ENCODE results near the gene GNG8. TPM values are rescaled to one million over a fixed set of nuclear protein-coding genes. Genes with fewer than 3 reads are reported as not detected.
"Not testable (repeated sequence)": the region's sequence is repeated elsewhere in the genome, so short reads cannot be mapped to it uniquely, and the experiment has no call there.

The GNG8 gene
- total RNA-seq, 1 donor from 2014 or later = not detected

DNA sequence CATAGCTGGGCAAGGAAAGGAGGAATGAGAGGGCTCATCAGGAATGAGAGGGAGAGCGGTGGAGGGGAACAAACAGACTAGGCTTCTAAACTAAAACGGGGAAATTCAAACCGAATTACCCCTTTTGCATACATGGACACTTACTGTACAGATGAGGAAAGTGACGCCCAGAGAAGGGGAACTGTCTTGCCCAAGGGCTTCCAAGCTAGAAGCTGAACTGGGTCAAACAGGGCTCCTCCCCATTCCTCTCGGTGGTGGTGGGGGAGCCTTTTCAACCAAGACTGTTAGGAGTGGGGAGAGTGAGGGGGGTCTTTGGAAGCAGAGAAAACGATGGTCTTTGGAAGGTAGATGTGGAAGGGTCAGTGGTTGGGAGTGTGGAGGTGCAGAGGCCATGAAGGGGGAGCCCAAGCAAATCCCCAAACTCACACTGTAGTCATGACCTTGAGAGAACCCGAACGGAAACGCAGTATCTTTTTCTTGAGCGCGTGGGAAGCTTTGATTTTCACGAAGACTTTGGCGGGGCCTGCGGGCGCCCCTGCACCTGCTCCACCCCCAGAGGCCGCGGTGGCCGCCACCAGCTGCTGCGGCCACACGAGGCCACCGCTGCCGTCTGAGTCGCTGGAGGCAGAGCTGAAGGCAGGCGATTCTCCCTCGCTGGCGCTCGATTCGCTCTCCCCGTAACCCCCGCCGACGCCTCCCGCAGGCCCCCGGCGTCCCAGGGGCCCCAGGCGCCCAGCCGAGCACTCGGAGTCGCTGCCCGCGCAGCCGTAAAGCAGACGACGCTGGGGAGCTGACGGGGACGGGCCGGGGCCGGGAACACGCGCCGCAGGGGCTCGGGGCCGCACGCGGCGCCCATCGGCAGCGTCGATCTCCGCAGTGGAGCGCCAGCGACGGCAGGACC lies 12.3 kb upstream of the GNG8 start:
- DNase-seq (no peak), ATAC-seq (no peak)
- intact Hi-C loops (cut with micrococcal nuclease) = no loop called here

DNA sequence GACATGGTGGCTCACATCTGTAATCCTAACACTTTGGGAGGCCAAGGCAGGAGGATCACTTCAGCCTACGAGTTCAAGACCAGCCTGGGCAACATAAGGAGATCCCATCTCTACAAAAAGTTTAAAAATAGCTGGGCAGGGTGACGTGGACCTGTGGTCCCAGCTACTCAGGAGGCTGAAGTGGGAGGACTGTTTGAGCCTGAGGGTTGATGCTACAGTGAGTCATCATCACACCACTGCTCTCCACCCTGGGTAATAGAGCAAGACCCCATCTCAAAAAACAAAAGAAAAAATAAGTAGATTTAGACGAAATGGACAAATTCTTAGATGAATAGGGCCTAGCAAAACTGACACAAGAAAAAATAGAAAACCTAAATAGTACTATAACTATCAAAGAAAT lies 10.4 kb upstream of the GNG8 start:
- intact Hi-C loops (cut with micrococcal nuclease) = no loop called here
- DNase-seq (no peak), ATAC-seq (no peak)

DNA sequence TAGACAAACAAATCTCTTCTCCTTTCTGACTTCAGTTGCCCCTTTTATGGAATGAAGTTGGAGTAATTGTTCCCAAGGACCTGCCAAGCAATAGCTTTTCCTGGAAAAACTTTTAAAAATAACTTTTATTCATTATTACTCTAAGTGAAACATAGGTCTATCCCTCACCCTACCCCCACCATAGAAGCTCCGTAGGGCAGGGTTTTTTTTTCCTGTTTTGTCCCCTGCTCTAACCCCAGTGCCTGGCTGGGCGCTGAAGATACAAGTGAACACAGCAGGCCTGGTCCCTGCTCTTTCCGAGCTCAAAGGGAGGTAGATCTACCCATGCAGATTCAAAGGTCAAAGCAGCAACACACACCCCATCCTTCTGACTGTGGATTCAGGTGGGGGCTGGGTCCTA lies 8.7 kb upstream of the GNG8 start:
- no peak for ATAC-seq

DNA sequence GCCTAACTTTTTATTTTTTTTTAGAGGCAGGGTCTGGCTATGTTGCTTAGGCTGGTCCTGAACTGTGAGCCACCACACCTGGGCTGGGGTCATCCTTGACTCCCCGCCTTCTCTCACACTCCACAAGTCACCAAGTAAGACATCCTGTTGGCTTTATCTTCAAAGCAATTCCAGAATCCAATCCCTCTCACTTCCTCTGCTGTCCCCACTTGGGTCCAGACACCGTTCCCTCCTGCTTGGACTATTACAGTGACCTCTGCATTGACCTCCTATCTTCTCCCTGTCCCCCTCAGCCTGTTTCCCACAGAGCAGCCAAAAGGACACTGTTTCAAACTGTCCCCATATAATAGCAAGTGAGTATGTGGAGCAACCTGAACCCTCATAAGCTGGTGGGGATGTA lies 4.7 kb upstream of the GNG8 start:
- no peak for DNase-seq
- intact Hi-C loops (cut with micrococcal nuclease) = no loop called here
- ATAC-seq = no peak

More for the DNA sequence above, 8.7 kb upstream of the GNG8 start:
- DNase-seq = no peak
- intact Hi-C loops (cut with micrococcal nuclease) = no loop called here

DNA sequence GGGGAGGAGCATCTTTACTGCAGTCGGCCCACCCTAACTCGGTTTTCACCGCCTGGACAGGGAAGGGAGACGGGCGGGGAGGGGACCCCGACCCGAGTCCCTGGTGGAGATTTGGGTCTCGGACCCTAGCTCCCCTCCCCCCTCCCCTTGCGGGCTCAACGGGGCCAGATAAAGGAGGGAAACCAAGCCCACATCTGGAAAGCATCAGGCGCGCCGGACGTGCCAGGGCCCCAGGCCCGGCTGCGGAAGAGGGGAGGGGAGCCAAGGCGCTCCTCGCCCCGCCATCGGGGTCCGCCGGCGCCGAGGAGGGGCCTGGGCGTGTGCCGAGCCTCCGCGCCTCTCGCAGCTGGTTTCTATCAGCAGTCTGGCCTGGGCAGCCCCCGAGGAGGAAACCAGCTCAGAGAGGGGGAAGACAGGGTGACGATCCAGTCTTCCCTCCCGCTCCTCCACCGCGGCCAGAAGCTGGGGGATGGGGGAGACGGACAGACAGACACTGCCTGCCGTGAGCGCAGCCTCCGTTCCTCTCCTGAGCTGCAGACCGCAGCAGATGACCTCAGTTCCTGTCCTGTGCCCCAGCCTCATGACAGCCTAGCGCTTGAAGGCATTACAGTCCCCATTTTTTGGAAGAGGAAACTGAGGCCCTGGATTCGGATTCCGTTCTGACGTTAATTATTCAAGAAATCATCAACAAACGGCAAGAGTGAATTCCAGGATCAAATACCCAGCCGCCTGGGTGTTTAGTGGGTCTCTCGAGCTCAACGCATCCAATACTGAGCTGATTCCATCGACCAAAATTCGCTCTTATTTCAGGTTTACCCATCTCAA lies 3.6 kb upstream of the GNG8 start:
- peak; percentile 62 for ATAC-seq
- intact Hi-C loops (cut with micrococcal nuclease) = no loop called here
- peak; percentile 75 for DNase-seq

DNA sequence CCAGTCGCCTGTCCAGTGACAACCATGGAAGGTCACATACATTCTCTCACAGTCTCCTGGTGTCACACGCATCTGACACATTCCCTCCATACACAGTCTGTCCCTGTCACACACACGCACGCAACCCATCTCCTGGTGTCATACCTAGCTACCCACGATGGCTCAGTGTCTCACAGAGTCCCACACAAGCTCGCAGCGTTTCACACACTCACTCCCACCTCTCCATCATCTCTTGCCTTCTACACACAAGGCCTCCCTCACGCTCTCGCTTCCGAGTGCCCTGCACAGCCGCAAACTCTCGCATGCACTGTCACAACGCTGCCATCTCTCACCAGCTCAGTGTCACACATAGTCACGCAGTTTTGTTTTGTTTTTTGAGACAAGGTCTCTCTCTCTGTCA lies 1.2 kb upstream of the GNG8 start:
- ATAC-seq (no peak), DNase-seq (no peak)
- intact Hi-C loops (cut with micrococcal nuclease) = no loop called here

DNA sequence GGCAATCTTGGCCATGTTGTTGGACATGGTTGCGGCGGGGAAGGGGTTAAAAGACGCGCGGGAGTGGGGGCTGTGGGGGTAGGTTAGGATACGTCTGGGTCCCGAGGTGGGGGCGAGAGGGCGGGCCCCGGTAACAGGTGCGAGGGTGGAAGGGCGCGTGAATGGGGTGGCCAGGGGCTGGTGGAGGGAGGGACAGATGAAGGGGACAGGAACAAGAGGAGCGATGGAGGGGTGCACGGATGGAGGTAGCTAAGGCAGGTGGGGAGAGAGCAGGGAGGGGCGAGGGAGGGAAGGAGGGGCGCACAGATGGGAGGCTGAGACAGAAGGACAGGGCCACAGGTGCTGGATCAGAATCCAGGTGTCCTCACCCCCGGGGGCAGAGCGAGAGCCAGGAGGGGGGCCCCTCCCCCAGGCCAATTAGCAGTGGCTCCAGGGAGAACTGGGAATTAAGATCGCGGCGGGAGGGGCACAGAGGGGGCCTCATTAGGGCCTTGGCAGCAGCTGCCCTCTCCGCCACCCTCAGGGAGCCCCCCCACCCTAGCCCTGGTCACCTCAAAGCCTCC lies 1.3 kb downstream of the GNG8 start:
- intact Hi-C loops (cut with micrococcal nuclease) = no loop called here
- DNase-seq = no peak
- no peak for ATAC-seq

DNA sequence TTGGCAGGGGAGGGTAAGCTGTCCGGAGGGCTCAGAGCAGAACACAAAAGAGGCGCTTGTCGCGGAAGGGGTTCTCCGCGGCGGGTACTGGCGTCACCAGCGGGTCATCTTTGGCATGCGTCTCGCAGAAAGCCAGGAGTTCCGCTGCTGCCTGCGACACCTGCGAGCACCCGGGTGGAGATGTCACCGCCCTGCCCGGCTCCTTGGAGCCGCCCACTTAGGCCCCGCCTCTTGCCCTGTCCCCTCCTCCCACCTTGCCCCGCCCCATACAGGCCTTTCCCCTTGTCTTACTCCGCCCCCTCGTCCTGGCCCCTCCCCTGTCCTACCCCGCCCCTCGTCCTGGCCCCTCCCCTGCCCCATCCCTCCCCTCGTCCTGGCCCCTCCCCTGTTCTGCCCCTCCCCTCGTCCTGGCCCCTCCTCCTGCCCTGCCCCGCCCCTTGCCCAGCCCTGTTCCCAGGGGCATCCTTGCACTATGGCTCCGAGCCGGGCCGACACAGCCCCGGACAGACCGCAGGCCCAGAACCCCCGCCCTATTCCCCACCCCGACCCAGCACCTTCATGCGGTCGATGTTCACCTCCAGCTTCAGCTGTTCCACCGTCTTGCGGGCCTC lies 1.9 kb downstream of the GNG8 start:
- intact Hi-C loops (cut with micrococcal nuclease) = no loop called here
- peak; percentile 78 for DNase-seq
- peak; percentile 42 for ATAC-seq

DNA sequence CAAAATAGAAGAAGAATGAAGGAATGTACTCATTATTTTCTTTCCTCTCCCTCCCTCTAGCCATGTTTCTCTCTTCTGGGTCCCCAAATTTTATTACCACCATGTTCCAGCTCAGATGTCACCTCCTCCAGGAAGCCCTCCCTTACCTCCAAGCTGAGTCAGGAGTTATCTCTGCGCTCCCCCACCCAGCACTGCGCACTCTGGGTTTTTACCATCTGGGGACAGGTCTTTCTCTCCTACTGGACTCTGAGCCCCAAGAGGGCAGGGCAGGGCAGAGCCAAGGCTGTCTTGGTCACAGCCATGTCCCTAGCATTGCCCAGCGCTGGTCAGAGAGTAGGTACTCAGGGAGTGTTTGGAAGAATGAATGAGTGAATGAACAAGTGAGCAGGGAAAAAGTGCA lies 2.9 kb downstream of the GNG8 start:
- intact Hi-C loops (cut with micrococcal nuclease) = no loop called here
- no peak for DNase-seq

DNA sequence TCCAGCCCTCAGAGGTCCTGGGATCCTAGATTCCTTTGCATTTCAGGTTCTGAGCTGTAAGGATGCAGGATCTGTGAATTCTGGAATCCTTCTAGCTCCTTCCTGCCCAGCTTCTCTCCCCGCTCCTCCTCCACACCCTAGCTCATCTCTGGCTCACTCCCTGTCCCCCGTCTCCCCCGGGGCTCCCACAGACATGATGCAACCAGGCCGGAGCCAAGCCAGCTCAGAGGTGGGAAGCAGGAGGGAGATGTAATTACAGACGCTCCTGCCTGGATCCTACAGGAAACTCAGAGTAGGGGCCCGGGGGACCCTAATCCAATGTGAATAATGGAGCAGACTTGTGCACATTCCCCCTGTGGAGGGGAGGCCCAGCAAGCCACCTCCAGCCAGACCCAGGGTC lies 4.5 kb downstream of the GNG8 start:
- DNase-seq = peak; percentile 69
- intact Hi-C loops (cut with micrococcal nuclease) = no loop called here
- peak; percentile 23 for ATAC-seq

More for the DNA sequence above, 2.9 kb downstream of the GNG8 start:
- ATAC-seq = no peak

DNA sequence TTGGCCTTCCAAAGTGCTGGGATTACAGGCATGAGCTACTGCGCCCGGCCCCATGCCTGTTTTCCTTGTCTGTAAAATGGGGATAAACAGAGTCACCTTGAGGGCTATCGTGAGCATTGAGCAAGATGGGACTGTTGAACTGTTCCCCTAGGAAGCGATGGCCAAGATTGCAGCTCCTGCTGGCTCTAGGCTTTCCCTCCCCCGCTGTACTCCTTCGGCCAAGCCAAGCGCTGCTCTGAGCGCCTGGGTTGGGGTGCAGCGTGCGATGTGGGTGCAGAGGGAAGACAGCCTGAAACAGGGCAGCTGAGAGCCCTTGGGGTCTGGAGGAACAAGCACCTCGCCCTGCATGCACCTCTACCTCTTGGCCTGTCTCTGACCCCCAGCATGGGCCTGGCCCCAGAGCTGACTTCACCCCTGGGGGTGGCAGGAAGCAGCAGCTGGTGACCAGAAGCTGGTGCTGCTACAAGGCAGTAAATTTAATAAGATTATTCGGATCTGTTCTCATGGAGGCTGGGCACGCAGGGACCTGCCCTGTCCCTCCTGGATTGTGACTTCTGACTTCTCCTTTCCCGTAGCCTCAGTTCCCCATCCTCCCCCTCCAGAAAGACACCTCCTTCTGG lies 5.3 kb downstream of the GNG8 start:
- intact Hi-C loops (cut with micrococcal nuclease) = no loop called here
- ATAC-seq (peak; percentile 35), DNase-seq (no peak)

DNA sequence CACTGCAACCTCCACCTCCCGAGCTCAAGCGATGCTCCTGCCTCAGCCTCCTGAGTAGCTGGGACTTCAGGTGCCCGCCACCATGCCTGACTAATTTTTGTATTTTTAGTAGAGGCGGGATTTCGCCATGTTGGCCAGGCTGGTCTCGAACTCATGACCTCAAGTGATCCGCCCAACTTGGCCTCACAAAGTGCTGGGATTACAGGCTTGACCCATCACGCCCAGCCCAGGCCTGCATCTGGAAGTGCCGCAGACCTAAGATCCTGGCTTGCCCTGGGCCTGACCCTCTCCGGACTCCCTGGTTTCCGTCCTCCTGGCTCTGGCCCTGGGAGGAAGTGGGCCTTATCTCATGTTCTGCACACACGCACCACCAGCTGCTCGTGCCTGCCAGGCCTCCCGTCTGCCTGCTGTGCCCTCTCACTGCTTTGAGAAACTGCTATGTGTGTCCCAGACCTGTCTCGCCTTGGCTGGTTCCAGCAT lies 6.4 kb downstream of the GNG8 start:
- intact Hi-C loops (cut with micrococcal nuclease) = no loop called here
- peak; percentile 63 for DNase-seq
- ATAC-seq = peak; percentile 14

DNA sequence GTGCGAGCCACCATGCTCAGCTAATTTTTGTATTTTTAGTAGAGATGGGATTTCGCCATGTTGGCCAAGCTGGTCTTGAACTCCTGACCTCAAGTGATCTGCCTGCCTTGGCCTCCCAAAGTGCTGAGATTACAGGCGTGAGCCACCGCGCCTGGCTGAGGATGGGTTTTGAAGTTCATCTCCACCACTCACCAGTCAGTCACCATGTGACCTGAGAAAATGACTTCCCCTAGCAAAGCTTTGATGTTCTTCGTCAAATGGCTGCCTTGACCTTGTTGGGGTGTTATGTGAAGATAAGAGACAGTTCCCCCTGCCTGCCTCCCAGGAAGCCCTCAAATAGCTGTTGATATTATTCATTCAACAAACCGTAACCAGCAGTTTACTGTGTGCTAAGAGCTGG lies 7.0 kb downstream of the GNG8 start:
- DNase-seq; intact Hi-C loops (cut with micrococcal nuclease); ATAC-seq: not testable (repeated sequence)

DNA sequence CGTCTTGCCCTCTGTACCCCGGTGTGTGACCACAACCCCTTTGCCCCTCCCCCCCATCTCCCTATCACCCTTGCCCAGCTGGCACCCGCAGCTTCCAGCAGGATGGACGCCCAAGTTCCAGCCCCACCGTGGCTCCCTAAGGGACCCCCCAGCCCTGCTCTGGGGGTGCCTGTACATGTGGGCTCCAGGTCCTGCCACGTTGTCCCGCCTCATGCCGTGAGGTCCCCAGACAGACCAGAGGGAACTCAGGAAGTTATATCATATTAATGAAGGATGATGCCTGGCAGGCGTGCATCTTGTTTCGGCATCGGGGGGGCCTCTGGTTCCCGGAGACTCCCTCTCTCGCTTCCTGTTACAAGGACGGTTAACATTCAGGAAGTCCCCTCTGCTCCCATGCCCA lies 9.6 kb downstream of the GNG8 start:
- intact Hi-C loops (cut with micrococcal nuclease) = no loop called here
- no peak for DNase-seq
- no peak for ATAC-seq

DNA sequence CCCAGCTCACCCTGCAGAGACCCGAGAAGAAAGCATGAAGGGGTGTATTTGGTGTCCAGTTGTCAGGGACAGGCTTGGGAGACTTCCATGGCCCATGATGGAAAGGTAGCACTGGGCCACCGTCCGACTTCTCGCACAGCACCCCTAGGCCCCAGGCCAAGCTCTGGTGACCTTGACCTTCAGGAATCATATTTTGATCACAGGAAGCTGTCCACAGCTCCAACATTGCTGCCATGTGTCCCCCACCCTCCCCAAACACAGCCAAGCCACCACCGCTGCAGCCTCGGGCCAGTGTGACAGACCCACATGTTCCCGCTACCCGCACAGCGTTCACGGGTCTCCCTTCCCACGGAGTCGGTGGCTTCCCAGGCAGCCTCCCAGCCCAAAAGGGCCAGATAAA lies 10.3 kb downstream of the GNG8 start:
- intact Hi-C loops (cut with micrococcal nuclease) = no loop called here
- peak; percentile 51 for DNase-seq
- ATAC-seq = peak; percentile 3

DNA sequence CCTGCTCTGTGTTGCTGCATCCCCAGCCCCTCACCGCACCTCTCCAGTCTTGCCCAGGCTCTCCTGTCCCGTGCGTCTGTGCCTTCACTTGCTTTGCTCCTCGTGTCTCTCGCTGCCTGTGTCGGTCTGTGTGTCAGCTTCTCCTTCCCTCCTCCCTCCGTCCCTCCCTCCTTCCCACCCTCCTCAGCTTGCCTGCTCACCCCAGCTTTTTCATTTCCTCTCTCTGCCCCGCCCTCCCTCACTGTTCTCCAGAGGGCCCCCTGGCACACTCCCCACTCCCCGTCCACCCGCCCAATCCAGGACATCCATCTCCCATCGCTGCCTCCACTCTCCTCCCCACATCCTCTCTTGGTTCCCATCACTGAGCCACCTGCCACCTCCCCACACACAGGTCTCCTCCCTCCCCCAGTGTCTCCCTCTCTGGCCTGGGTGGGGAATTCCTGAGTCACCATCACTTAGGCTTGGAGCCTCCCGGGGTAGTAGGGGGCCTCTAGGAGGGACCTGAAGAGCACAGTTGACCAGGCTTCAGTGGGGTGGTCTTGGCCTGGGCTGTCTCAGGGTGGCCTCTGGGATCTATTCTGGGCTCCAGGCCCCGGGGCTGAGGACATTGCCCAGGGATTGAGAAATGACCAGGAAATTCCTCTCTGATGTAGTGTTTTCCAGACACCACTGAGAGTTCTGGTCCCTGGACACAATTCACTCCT lies 10.9 kb downstream of the GNG8 start, which contains the start of gene PTGIR:
TSS of gene PTGIR (minus strand) at position 132 of the 704 bp plus-strand sequence. CDS start 864 bp downstream, outside the sequence.
- DNase-seq (peak; percentile 82), ATAC-seq (peak; percentile 81)
- intact Hi-C loops (cut with micrococcal nuclease) = no loop called here

DNA sequence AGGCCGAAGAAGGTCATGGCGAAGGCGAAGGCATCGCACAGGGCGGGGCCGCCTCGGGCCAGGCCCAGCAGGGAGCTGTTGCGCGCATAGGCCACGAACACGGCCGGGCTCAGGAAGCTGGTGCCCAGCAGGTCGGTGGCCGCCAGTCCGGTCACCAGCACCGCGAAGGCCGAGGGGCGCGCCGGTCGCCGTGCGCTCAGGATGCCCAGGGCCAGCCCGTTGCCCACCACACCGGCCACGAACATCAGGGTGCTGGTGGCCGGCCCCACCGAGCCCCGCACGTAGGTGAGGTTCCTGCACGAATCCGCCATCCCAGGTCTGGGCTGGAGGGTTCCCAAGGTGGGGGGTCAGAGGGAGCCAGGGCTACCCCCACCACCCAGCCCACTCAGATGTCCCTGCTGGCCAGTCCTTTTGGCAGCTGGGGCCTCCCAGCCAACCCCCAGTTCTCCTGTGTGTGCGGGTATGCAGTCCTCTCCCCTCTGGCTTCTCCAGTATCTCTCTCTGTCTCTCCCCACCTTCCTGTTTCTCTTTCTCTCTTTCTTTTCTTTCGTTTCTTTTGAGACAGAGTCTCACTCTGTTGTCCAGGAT lies 12.0 kb downstream of the GNG8 start:
- ATAC-seq = no peak
- intact Hi-C loops (cut with micrococcal nuclease) = no loop called here
- peak; percentile 17 for DNase-seq

DNA sequence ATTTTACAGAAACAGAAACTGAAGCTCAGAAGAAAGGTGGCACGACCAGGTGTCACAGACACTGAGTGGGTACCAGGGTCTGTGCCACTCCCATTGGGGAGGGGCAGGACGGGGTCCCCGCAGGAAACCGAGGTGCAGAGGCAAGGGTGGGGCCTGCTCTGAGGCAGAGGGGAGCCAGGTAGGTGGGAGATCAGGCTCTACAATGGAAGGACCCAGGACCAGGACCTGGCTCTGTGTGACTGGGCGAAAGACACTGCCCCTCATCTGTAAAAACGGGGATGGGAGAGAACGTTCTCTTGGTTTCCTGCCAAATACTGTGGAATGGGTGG lies 13.9 kb downstream of the GNG8 start:
- intact Hi-C loops (cut with micrococcal nuclease) = no loop called here
- DNase-seq = no peak
- no peak for ATAC-seq
